ENCODE measurements around the gene CKS1B. TPM values are rescaled to one million over a fixed set of nuclear protein-coding genes. Genes with fewer than 3 reads are reported as not detected.

CKS1B gene
- total and polyA plus RNA-seq, 9 of the 15 experiments (the other 6 are each of a cell fraction or from before 2014, with no cell fraction given) = 215 to 1,103 (median 460) TPM

GRCh38 chr1:154999571-155000410 is 25.3 kb downstream of the CKS1B start (continued):
- TF ChIP-seq THRAP3 (IDR thresholded peaks at IDR 0.05; ENCODE audit: borderline replicate concordance) (no peak), ZNF41 (CRISPR knock-in tag; conservative IDR thresholded peaks at IDR 0.05) (no peak), TFAM (CRISPR knock-in tag; conservative IDR thresholded peaks at IDR 0.05) (no peak), ESRRA (IDR thresholded peaks at IDR 0.05; ENCODE audit: borderline replicate concordance, low read depth) (no peak), SUPT5H (IDR thresholded peaks at IDR 0.05) (peak; percentile 59), CREB5 (CRISPR knock-in tag; IDR thresholded peaks at IDR 0.05) (no peak), MAFF (IDR thresholded peaks at IDR 0.05; ENCODE audit: low read length) (no peak), PHF8 (IDR thresholded peaks at IDR 0.05; ENCODE audit: borderline replicate concordance, low read length) (peak; percentile 49; the same call in 1 of the 2 replicates), ZSCAN32 (CRISPR knock-in tag; IDR thresholded peaks at IDR 0.05) (no peak), ZBTB49 (CRISPR knock-in tag; IDR thresholded peaks at IDR 0.05; ENCODE audit: borderline replicate concordance) (no peak), TCF7 (IDR thresholded peaks at IDR 0.05; ENCODE audit: borderline replicate concordance) (no peak), STAT6 (CRISPR knock-in tag; IDR thresholded peaks at IDR 0.05) (no peak), PCBP2 (IDR thresholded peaks at IDR 0.05; ENCODE audit: low read depth, low read length, poor library complexity, severe bottlenecking) (no peak), EHMT2 (IDR thresholded peaks at IDR 0.05) (no peak), ZBTB34 (CRISPR knock-in tag; IDR thresholded peaks at IDR 0.05) (no peak), CREB1 (IDR thresholded peaks at IDR 0.05) (no peak), CREB1 (CRISPR knock-in tag; IDR thresholded peaks at IDR 0.05) (0 out of 2 replicates have a peak, but pooled peaks have one; percentile 30), SETDB1 (IDR thresholded peaks at IDR 0.05; ENCODE audit: low read length) (no peak), LCOR (CRISPR knock-in tag; IDR thresholded peaks at IDR 0.05) (no peak), SPI1 (IDR thresholded peaks at IDR 0.05; ENCODE audit: borderline replicate concordance, low read depth, low read length) (no peak), CBFA2T3 (IDR thresholded peaks at IDR 0.05) (no peak), HEY1 (CRISPR knock-in tag; IDR thresholded peaks at IDR 0.05; ENCODE audit: borderline replicate concordance) (no peak)
